Superior temporal gyrus (tissue), 1 donor: ENCODE measurements around the gene HIVEP3.

Source experiments
- DNase-seq: peaks from one replicate; pipeline ENCODE4 v3.0.0-alpha.2; 2016; ENCODE audit errors: extremely low spot score

HIVEP3 gene

GRCh38 chr1:41498804-41499203 lies 419.9 kb downstream of the HIVEP3 start:
- no peak for DNase-seq

GRCh38 chr1:41498391-41498790 lies 420.3 kb downstream of the HIVEP3 start:
- DNase-seq: no peak

- no peak for DNase-seq
Observed at GRCh38 chr1:41497461-41498030, 421.2 kb downstream of the HIVEP3 start.

GRCh38 chr1:41497056-41497440 lies 421.7 kb downstream of the HIVEP3 start:
- DNase-seq: no peak

- DNase-seq: no peak
Observed at GRCh38 chr1:41496080-41497055, 422.4 kb downstream of the HIVEP3 start.

GRCh38 chr1:41495210-41495948 lies 423.3 kb downstream of the HIVEP3 start:
- no peak for DNase-seq

GRCh38 chr1:41494351-41495209 lies 424.1 kb downstream of the HIVEP3 start:
- no peak for DNase-seq

- DNase-seq: no peak
Observed at GRCh38 chr1:41493626-41494350, 424.9 kb downstream of the HIVEP3 start.

- no peak for DNase-seq
Observed at GRCh38 chr1:41493117-41493536, 425.6 kb downstream of the HIVEP3 start.

DNA sequence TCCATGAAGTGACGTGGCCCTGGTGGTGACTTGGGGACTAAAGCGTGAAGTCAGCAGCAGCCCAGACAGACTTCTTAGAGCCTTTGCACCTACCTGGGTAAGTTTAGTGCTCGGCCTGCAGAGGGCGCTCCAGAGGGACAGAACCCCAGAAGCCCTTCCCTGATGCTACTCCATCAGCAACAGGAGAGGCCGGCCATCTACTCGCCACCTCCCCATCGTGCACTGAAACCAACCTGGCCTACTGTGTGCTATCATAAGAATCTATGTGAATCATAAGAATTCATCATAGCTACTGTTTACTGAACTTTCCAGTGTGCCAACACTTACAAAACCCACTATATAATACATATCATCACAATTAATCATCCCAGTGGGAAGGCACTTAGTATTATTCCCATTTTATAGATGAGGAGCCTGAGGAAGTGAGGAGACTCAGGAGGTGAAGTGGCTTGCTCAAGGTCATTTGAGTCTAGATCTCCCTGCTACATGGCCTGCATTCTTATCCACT lies 426.3 kb downstream of the HIVEP3 start:
- DNase-seq: no peak

- DNase-seq: no peak
Observed at GRCh38 chr1:41490911-41491310, 427.8 kb downstream of the HIVEP3 start.

DNA sequence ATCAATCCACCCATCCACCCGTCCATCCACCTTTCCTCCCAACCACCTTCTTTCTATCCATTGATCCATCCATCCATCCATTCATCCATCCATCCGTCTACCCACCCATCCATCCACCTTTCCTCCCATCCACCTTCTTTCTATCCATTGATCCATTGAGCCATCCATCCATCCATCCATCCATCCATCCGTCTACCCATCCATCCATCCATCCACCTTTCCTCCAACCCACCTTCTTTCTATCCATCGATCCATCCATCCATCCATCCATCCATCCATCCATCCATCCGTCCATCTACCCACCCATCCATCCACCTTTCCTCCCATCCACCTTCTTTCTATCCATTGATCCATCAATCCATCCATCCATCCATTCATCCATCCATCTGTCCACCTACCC lies 429.2 kb downstream of the HIVEP3 start:
- DNase-seq: no peak

GRCh38 chr1:41488040-41488951 lies 430.4 kb downstream of the HIVEP3 start:
- no peak for DNase-seq

DNA sequence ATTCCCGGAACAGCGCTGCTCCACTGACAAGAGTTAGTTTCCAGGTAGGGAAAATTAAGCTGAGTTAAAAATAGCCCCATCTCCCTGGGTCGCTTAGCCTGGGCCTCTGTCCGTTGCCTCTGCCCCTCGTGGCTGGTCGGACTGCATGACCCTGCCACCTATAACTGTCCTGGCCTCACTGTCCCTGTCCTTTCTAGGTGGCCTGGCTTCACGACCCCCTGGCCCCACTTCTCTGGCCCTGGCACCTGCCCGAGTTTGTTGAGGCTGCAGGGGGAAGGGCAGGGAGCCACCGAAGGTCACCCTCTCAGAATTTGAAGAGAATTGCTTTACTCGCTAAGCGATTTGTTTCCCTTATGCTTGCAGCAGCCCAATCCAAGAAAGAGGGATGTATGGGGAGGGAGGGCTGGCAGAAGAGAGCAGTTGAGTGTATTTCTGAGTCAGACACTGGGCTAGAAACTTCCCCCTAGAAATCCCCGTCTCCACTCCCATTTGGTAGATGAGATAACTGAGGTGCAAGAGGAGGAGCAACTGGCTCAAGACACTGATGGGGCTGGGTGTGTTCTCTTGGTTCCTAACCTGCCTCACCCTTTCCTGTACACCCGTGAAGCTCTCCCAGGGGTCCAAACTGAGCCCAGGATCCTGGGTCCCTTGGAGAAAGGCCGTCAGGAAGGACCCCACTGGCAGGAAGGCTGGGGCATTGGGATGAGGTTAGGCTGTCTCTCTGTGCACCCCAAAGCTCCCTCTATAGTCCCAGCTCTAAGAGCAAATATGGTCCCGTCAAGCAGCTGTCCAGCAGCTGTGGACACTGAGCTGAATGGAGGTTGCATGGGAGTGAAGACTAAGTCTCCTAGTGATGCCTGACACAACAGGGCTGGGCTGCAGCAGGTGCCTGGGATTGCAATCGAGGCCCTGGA lies 431.3 kb downstream of the HIVEP3 start:
- no peak for DNase-seq

DNA sequence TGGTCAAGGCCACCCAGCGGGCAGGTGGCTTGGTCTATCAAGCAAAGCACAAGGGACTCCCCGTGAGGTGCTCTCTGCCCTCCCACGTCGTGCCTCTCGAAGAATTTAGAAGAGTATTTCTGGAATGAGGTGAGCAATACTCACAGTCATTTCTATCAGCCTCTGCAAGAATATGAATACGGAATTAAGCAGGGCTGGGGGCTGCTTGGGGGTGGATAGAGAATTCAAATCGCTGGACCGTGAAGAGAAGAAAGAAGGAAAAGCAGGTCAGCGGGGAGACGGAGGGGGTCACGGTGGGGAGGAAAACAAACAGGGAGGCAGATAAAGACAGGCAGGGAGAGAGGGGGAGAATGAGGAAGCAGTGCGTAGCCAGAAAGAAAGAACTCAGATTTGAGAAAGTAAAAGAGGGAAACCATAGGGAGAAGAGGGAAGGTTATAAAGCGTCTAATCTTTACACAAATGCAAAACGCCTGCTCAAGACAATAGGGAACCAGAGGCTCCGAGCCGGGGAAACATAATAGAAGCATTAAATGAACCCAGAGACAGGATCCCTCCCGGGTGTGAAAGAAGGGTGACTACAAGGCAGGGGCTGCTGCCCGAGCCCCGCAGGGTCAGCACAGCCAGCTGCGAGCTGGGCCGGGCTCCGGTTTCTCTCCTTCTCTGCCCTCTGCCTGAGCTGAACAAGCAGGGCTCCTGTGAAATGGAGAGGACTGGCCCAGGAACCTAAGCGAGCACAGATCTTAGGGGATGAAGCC lies 432.2 kb downstream of the HIVEP3 start:
- DNase-seq: no peak

GRCh38 chr1:41486053-41486370 lies 432.7 kb downstream of the HIVEP3 start:
- no peak for DNase-seq

DNA sequence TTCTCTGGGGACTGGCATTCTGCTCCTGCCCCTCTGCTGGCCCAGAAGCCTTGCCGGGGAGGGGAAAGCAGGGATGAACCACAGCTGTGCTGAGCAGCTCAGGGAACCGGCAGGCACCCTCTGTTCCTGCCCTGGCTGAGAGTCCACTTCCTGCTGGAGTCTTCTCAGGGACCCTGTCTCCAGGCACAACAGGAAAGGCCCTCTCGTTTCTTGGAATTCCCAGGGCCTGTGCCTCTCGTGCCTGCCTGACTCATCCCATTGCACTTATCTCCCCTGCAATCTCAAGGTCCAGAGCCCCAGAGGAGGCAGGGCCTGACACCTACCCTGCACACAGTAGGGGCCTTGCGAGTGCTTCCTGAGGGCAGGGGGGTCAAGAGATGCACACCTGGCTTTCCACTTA lies 433.1 kb downstream of the HIVEP3 start:
- no peak for DNase-seq
